Left hindlimb (tissue), 1 donor: ENCODE results near the gene IL19.

Experiments
- DNase-seq: peaks from one replicate; pipeline ENCODE4 v3.0.0-alpha.2; 2018

The IL19 gene

DNA sequence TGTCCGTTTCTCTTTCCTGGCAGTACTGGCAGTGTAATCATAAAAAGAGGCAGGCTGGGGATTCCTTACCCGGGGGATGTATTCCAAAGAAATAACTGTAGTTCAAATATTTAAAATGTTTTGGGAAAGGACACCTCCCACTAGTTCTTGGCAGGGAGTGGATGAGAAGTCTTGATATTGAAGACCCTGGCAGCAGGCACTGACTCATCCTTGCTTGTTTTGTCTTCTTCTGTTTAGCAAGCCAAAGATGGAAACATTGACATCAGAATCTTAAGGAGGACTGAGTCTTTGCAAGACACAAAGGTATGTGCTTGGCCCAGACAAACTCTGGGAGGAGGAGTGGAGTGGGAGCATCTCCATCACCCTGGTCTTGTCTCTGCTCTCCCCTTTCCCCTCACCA, 95.5 kb downstream of the IL19 start:
- DNase-seq = no peak

DNA sequence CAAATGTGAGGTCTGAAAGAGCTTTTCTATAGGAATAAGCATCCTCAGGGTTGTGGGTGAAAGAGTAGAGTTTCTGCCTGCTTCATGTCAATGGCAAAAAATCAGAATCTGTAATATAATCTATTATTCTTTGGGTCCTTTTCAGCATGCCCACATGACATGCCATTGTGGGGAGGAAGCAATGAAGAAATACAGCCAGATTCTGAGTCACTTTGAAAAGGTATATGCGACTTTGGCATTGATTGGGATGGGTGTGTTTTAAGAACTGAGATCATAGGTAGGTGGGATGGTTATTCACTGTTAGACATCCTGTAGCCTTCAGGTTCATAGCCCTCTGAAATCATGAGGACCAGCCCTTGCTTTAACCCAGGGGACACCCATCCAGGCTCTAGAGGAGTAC, 96.7 kb downstream of the IL19 start:
- DNase-seq = no peak

DNA sequence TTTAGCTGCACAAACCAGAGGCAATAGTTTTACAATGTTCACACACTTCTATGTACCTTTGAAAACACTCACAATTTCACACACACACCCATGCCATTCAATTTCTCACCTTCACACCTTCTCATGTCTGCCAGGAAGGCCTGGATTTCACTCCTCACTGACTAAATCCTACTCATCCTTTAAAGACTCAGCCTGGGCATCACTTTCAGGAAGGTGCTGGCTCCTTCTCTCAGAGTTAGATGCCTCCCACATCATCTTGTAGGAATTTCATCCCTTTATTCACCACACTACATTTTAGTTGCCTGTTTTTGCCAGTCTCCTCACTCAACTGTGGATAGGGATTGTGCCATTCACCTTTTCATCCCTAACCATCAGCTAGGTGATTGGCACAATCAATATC, 97.1 kb downstream of the IL19 start:
- DNase-seq = no peak

DNA sequence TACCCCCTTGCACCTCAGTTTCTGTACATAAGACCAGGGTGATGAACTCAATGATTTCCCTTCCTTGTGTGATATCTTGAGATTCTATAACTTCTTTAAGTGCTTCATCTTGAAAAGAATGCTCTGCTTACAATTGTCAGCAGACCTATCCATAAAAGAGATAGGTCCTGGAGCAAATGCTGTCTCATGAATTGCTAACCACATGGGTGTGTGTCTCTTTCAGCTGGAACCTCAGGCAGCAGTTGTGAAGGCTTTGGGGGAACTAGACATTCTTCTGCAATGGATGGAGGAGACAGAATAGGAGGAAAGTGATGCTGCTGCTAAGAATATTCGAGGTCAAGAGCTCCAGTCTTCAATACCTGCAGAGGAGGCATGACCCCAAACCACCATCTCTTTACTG, 97.7 kb downstream of the IL19 start:
- no peak for DNase-seq

DNA sequence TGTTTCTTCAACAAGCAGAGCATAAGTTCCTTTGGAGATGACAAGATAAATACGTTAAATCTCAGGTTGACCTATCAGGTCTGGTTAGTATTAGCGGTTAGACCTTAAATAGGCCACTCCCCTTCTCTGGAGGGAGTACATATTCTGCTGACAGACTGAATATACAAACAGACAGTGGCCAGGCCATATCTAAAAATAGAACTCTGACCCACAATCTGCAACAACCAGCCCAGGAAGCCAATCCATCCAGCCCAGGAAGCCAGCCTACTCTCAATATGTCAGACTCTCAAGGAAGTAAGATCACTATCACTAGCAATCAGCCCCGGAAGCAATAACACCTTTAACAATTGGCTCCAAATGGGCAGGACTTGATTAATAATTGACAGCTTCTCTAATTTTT, 101.6 kb downstream of the IL19 start:
- no peak for DNase-seq

DNA sequence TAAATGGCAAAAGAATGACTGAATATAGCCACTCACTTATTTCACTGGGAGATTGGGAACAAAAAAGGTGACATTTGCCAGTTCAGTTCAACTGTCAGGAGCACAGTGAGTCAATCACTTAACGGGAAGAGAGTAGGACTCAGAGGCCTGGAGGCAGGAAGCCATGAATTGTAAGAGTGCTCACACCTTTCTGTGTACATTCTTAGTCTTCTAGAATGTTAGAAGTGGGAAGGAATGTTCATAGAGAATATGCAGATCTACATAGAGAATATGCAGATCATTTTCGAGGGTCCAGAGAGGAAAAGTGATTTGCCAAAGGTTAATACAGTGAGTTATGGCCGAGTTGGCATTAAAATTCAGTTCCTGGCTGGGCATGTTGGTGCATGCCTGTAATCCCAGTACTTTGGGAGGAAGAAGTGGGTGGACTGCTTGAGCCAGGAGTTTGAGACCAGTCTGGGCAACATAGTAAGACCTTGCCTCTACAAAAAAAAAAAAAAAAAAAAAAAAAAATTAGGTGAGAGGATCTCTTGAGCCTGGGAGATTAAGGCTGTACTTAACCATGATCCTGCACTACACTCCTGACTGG, 103.1 kb downstream of the IL19 start:
- no peak for DNase-seq

GRCh38 chr1:206875752-206876377, 105.3 kb downstream of the IL19 start:
- no peak for DNase-seq

GRCh38 chr1:206878456-206878855, 107.9 kb downstream of the IL19 start:
- no peak for DNase-seq

DNA sequence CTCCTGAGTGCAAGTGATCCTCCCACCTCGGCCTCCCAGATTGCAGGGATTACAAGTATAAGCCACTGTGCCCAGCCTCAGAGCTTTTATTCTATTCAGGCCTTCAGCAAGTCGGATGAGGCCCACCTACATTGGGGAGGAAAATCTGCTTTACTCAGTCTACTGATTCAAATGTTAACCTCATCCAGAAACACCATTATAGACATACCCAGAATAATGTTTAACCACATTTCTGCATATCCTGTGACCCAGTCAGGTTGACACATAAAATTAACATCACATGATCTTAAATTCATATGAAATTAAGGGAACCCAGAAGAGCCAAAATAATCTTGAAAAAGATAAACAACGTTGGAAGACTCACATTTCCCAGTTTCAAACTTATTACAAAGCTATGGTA, 109.7 kb downstream of the IL19 start:
- DNase-seq = no peak

GRCh38 chr1:206882555-206882954, 112.0 kb downstream of the IL19 start:
- DNase-seq = no peak

- no peak for DNase-seq
Measured at GRCh38 chr1:206883160-206883559, 112.6 kb downstream of the IL19 start.

- no peak for DNase-seq
Measured at GRCh38 chr1:206883876-206884275, 113.3 kb downstream of the IL19 start.

GRCh38 chr1:206885341-206886060, 114.9 kb downstream of the IL19 start:
- no peak for DNase-seq

DNA sequence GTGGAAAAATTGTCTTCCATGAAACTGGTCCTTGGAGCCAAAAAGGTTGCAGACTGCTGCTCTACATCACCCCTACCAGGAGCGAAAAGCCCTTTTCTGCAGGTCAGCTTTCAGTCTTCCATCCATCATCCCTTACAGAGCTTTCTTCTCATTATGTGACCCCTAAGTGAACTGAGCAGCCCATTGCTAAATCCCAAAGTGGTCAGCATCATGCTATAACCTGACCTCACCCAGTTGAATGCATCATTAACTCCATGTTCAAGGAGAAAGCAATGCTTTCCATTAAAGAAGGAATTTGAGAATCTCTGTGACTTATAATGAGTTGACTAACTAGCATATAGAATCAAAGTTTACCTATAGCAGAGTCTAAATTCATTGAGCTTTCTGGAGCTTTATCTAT, 116.3 kb downstream of the IL19 start:
- DNase-seq = no peak

- DNase-seq = no peak
Measured at GRCh38 chr1:206887701-206888100, 117.1 kb downstream of the IL19 start.

- no peak for DNase-seq
Measured at GRCh38 chr1:206890125-206891060, 119.8 kb downstream of the IL19 start.

DNA sequence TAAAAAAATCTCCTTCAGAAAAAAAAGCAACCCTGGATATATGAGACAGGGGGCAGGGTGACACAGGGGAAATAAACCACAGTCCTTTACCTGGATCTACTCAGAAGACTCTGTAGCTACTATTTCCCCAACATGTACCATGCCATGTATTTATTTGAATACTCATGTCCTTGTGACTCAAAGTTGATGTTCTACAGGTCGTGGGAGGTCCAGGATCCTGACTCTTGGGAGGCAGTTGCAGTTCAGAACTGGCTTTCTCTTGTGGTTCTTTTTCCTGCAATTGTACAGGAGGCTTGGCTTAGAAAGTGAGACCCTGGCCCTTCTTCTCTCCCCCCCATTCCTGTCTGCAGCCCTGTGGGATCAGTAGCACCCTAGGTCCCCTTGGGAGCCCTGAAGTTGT, 120.8 kb downstream of the IL19 start:
- no peak for DNase-seq
